SK-N-SH (cell line): ENCODE measurements around the gene PORCN. TPM values are rescaled to one million over a fixed set of nuclear protein-coding genes. Genes with fewer than 3 reads are reported as not detected.
A peak's percentile ranks its signal among the peaks of the same experiment; 100 is the strongest.

ENCODE experiments used
- CTCF ChIA-PET: fragments of 300-600, 350-600 bp; formaldehyde crosslinking; extraction: SDS; loops from one replicate; lab custom pipeline; 2021; lab: Yijun Ruan, JAX
- POLR2A ChIA-PET: fragments of 350-600 bp; sonication (Branson Sonifier 250); formaldehyde crosslinking; extraction: SDS; loops from one replicate; lab custom pipeline; 2020; ENCODE audit warnings: antibody characterized with exemption, inconsistent platforms; lab: Yijun Ruan, JAX
- DNase-seq: peaks from one replicate; pipeline ENCODE4 v3.0.0; 2012
- H2AFZ ChIP-seq: fragments of 200-600 bp; sonication (generic); 2 replicates; pipeline ENCODE4 v1.8.1; 2016; ENCODE audit warnings: antibody characterized with exemption, mild to moderate bottlenecking, low read depth
- H3F3A ChIP-seq: fragments of 200-600 bp; sonication (generic); replicated peaks from 2 replicates; pipeline ENCODE3; 2016; ENCODE audit warnings: antibody characterized with exemption, mild to moderate bottlenecking; ENCODE audit not compliant: insufficient read depth
- H3K27ac ChIP-seq, 2 experiments: fragments of 200-500 bp in 1 of 2; fragments of 200-600 bp in 1 of 2; sonication (Bioruptor generic) in 1 of 2; sonication (generic), shearing (Covaris generic) in 1 of 2; 2 replicates each; pipeline versions ENCODE4 v1.5.1 to v1.6.1; 2014 to 2016; ENCODE audit warnings: low read depth in 2 of 2, inconsistent platforms in 1 of 2, low read length in 1 of 2, mild to moderate bottlenecking in 1 of 2, mixed read lengths in 1 of 2
- H3K27me3 ChIP-seq: fragments of 200-600 bp; sonication (generic), shearing (Covaris generic); 2 replicates; pipeline ENCODE4 v1.6.1; 2016; ENCODE audit warnings: mixed run types; ENCODE audit not compliant: insufficient read depth
- H3K36me3 ChIP-seq, 2 experiments: fragments of 200-500 bp in 1 of 2; fragments of 200-600 bp in 1 of 2; sonication (Bioruptor generic) in 1 of 2; sonication (generic) in 1 of 2; replicated peaks in 1 of 2; 2 replicates each; pipeline versions ENCODE3 to v1.5.1; 2014 to 2016; ENCODE audit warnings: low read length in 1 of 2, mild to moderate bottlenecking in 1 of 2; ENCODE audit not compliant: insufficient read depth in 2 of 2, control insufficient read depth in 1 of 2
- H3K4me1 ChIP-seq, 2 experiments: fragments of 200-500 bp in 1 of 2; fragments of 200-600 bp in 1 of 2; sonication (Bioruptor generic) in 1 of 2; sonication (generic), shearing (Covaris generic) in 1 of 2; 2 replicates each; pipeline versions ENCODE4 v1.5.1 to v1.6.1; 2014 to 2016; ENCODE audit warnings: low read depth in 1 of 2, low read length in 1 of 2, mixed run types in 1 of 2; ENCODE audit not compliant: insufficient read depth in 2 of 2, control insufficient read depth in 1 of 2
- H3K4me2 ChIP-seq: fragments of 200-600 bp; sonication (generic), shearing (Covaris generic); 2 replicates; pipeline ENCODE4 v1.6.1; 2017; ENCODE audit warnings: mixed run types
- H3K4me3 ChIP-seq, 2 experiments: fragments of 200-500 bp in 1 of 2; fragments of 200-600 bp in 1 of 2; sonication (Bioruptor generic) in 1 of 2; sonication (generic), shearing (Covaris generic) in 1 of 2; 2 replicates each; pipeline versions ENCODE4 v1.5.1 to v1.8.1; 2014 to 2016; ENCODE audit warnings: low read depth in 2 of 2, inconsistent platforms in 1 of 2, low read length in 1 of 2, mild to moderate bottlenecking in 1 of 2, mixed read lengths in 1 of 2, moderate library complexity in 1 of 2
- H3K79me2 ChIP-seq: fragments of 200-600 bp; sonication (generic); 2 replicates; pipeline ENCODE4 v1.8.1; 2017; ENCODE audit warnings: mild to moderate bottlenecking; ENCODE audit not compliant: insufficient read depth
- H3K9ac ChIP-seq: fragments of 200-600 bp; sonication (generic); 2 replicates; pipeline ENCODE4 v1.6.1; 2017; ENCODE audit warnings: mixed run types
- H3K9me2 ChIP-seq: fragments of 200-600 bp; sonication (generic); 2 replicates; pipeline ENCODE4 v1.6.1; 2017; ENCODE audit warnings: mixed run types
- H3K9me3 ChIP-seq: fragments of 200-600 bp; sonication (generic); 2 replicates; pipeline ENCODE4 v1.6.1; 2017; ENCODE audit warnings: mixed run types, mild to moderate bottlenecking, moderate library complexity
- H4K20me1 ChIP-seq: fragments of 200-600 bp; sonication (generic); 2 replicates; pipeline ENCODE4 v1.6.1; 2017; ENCODE audit warnings: mild to moderate bottlenecking, mixed run types; ENCODE audit not compliant: insufficient read depth
- CTCF ChIP-seq: fragments of 200-600 bp; sonication (generic); IDR thresholded peaks from 2 replicates; pipeline ENCODE4 v1.6.1; 2017; ENCODE audit warnings: antibody characterized with exemption, mild to moderate bottlenecking, moderate library complexity
- ELF1 ChIP-seq: IDR thresholded peaks from 2 replicates; pipeline ENCODE4 v1.4.0; 2012
- EZH2phosphoT487 ChIP-seq: fragments of 200-600 bp; sonication (generic); IDR thresholded peaks from 2 replicates; pipeline ENCODE4 v1.6.1; 2017; ENCODE audit warnings: low read depth, mixed run types, mild to moderate bottlenecking, antibody characterized with exemption, moderate library complexity, borderline replicate concordance
- FOSL2 ChIP-seq: IDR thresholded peaks from 2 replicates; pipeline ENCODE4 v1.4.0; 2012; ENCODE audit warnings: low read depth, mild to moderate bottlenecking, moderate library complexity, borderline replicate concordance
- FOXJ3 ChIP-seq: sonication (generic); formaldehyde crosslinking; IDR thresholded peaks from 2 replicates; pipeline ENCODE4 v1.5.1; 2020; ENCODE audit warnings: mild to moderate bottlenecking, missing genetic modification reagents
- JUND ChIP-seq: IDR thresholded peaks from 2 replicates; pipeline ENCODE4 v1.4.0; 2012
- MAX ChIP-seq: IDR thresholded peaks from 2 replicates; pipeline ENCODE4 v1.4.0; 2012; ENCODE audit warnings: low read depth
- MEF2A ChIP-seq: IDR thresholded peaks from 2 replicates; pipeline ENCODE4 v1.4.0; 2012; ENCODE audit warnings: low read depth, borderline replicate concordance
- MXI1 ChIP-seq: IDR thresholded peaks from 2 replicates; pipeline ENCODE4 v1.6.1; 2012; ENCODE audit warnings: mild to moderate bottlenecking, low read depth, low read length, improper control_type of control experiment
- NRF1 ChIP-seq: IDR thresholded peaks from 2 replicates; pipeline ENCODE4 v1.6.1; 2012; ENCODE audit warnings: low read depth, mild to moderate bottlenecking, low read length
- PBX3 ChIP-seq: IDR thresholded peaks from 2 replicates; pipeline ENCODE4; 2012
- POLR2AphosphoS5 ChIP-seq: IDR thresholded peaks from 2 replicates; pipeline ENCODE4 v1.6.1; 2012; ENCODE audit warnings: low read depth, low read length
- RFX5 ChIP-seq: IDR thresholded peaks from 2 replicates; pipeline ENCODE4 v1.6.1; 2012; ENCODE audit warnings: mild to moderate bottlenecking, improper control_type of control experiment, low read length
- SIN3A ChIP-seq: IDR thresholded peaks from 2 replicates; pipeline ENCODE4 v1.6.1; 2012; ENCODE audit warnings: low read depth, mild to moderate bottlenecking, low read length, moderate library complexity, borderline replicate concordance
- TCF12 ChIP-seq: IDR thresholded peaks from 2 replicates; pipeline ENCODE4 v1.4.0; 2012
- USF1 ChIP-seq: IDR thresholded peaks from 2 replicates; pipeline ENCODE4 v1.4.0; 2012; ENCODE audit warnings: low read depth, borderline replicate concordance
- YY1 ChIP-seq: IDR thresholded peaks from 2 replicates; pipeline ENCODE4 v1.4.0; 2012; ENCODE audit warnings: low read depth, mild to moderate bottlenecking
- WGBS: methylation state at CpG from one replicate; pipeline ENCODE4 v1.1.6; 2017; ENCODE audit warnings: low lambda C conversion rate; 5-methylcytosine and 5-hydroxymethylcytosine counted together
- polyA plus RNA-seq, 3 experiments: library from polyadenylated mRNA; depleted of rRNA; stranded (reverse); fragments of >200 nt; gene quantifications; 2 replicates each; pipeline ENCODE4 v1.2.3, GENCODE V29; 2012

The PORCN gene
- polyA plus RNA-seq, 1 of the 3 experiments (the other 2 are of a cell fraction) = 11.0 TPM

GRCh38 chrX:48538641-48539344 lies 30.0 kb downstream of the PORCN start:
- Histone ChIP-seq H3K4me1 (peaks cover 0 to 6% of the 10 kb centered on the region in 2 experiments; a peak in 1 of 4 replicates), H3K27ac (no peak overlapping the region), H3K4me2 (peak overlapping the region; percentile 46; the same call in 1 of the 2 replicates), H3K9me2 (no peaks in the 10 kb centered on the region)
- DNase-seq = no peak
- TF ChIP-seq JUND (no peak), POLR2AphosphoS5 (no peak), FOXJ3 (CRISPR knock-in tag) (no peak)
- TF ChIP-seq, all 33 proteins: peak for 0
- Histone ChIP-seq H3K9me3 (no peaks in the 10 kb centered on the region), H3F3A (no peaks in the 10 kb centered on the region), H3K27me3 (no peaks in the 10 kb centered on the region), H3K9ac (no peak overlapping the region), H3K79me2 (peaks cover 17% of the 10 kb centered on the region; the same call in 1 of the 2 replicates), H3K4me3 (peak overlapping the region; percentile 53 to 62; a peak in 3 of 4 replicates), H2AFZ (0 out of 2 replicates have a peak overlapping the region, but pooled peaks have one; percentile 67), H3K36me3 (no peaks in the 10 kb centered on the region), H4K20me1 (no peaks in the 10 kb centered on the region)
- ChIA-PET POLR2A (interaction anchor here (0.7 kb wide), 1 partner anchor 35 kb away, joined by 4 read pairs; no protein-coding TSS in a partner anchor), CTCF (interaction anchor here (1.2 to 1.7 kb wide), 2 partner anchors 10 to 36 kb away, joined by 3 to 4 read pairs; no protein-coding TSS in a partner anchor)
- WGBS = 69% methylated on average over 23 of the region's 23 CpGs

- Histone ChIP-seq H3K4me3 (peak within 1 kb of the TSS; percentile 53 to 62), H3K9me3 (no peaks in the 10 kb centered on the region), H2AFZ (peak within 1 kb of the TSS; percentile 67; the same call in 1 of the 2 replicates), H3K4me2 (peak within 1 kb of the TSS; percentile 46), H3K27ac (peak within 1 kb of the TSS; percentile 50 to 66; a peak in 3 of 4 replicates), H3K27me3 (no peaks in the 10 kb centered on the region), H3K4me1 (peaks cover 0 to 6% of the 10 kb centered on the region in 2 experiments; a peak in 1 of 4 replicates), H3F3A (no peaks in the 10 kb centered on the region), H3K36me3 (no peaks in the 10 kb centered on the region), H3K79me2 (peaks cover 17% of the 10 kb centered on the region; the same call in 1 of the 2 replicates), H3K9me2 (no peaks in the 10 kb centered on the region), H4K20me1 (no peaks in the 10 kb centered on the region), H3K9ac (peak within 1 kb of the TSS; percentile 68)
- ChIA-PET CTCF (interaction anchor here (0.9 to 1.7 kb wide), 3 partner anchors 9 to 36 kb away, joined by 3 to 4 read pairs (median 4); no protein-coding TSS in a partner anchor), POLR2A (interaction anchor here (0.7 to 1.0 kb wide), 5 partner anchors 14 to 72 kb away, joined by 3 to 7 read pairs (median 4); partner anchors contain the start of gene RBM3)
- WGBS = 39% methylated on average over 23 of the region's 59 CpGs
- TF ChIP-seq POLR2AphosphoS5 (no peak), FOXJ3 (CRISPR knock-in tag) (no peak), MEF2A (no peak), PBX3 (peak; percentile 24; the same call in 1 of the 2 replicates), ELF1 (peak; percentile 81), MXI1 (peak; percentile 87), MAX (peak; percentile 70), EZH2phosphoT487 (no peak), NRF1 (peak; percentile 82), JUND (no peak), FOSL2 (no peak), CTCF (peak; percentile 51), RFX5 (no peak), SIN3A (peak; percentile 36; the same call in 1 of the 2 replicates), YY1 (peak; percentile 44; the same call in 1 of the 2 replicates), USF1 (no peak), TCF12 (no peak)
- peak; percentile 90 for DNase-seq
Measured at GRCh38 chrX:48539345-48540027, 30.7 kb downstream of the PORCN start, which contains the start of gene TBC1D25. TBC1D25 (plus strand) TSS chrX:48539714; CDS start chrX:48539798, 84 bp downstream.
